Stimulated activated CD4-positive, alpha-beta T cell treated with anti-CD3 and anti-CD28 coated beads, TNF-alpha, amount 100 ng/mL, for 48 hours (primary cell): ENCODE data around the gene PPM1F.

Source experiments
- DNase-seq, 3 donors: peaks; one replicate each; pipeline ENCODE4 v3.0.0-alpha.2; 2020; ENCODE audit warnings: low read depth in 3 of 3

Gene PPM1F, protein sequence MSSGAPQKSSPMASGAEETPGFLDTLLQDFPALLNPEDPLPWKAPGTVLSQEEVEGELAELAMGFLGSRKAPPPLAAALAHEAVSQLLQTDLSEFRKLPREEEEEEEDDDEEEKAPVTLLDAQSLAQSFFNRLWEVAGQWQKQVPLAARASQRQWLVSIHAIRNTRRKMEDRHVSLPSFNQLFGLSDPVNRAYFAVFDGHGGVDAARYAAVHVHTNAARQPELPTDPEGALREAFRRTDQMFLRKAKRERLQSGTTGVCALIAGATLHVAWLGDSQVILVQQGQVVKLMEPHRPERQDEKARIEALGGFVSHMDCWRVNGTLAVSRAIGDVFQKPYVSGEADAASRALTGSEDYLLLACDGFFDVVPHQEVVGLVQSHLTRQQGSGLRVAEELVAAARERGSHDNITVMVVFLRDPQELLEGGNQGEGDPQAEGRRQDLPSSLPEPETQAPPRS

DNA sequence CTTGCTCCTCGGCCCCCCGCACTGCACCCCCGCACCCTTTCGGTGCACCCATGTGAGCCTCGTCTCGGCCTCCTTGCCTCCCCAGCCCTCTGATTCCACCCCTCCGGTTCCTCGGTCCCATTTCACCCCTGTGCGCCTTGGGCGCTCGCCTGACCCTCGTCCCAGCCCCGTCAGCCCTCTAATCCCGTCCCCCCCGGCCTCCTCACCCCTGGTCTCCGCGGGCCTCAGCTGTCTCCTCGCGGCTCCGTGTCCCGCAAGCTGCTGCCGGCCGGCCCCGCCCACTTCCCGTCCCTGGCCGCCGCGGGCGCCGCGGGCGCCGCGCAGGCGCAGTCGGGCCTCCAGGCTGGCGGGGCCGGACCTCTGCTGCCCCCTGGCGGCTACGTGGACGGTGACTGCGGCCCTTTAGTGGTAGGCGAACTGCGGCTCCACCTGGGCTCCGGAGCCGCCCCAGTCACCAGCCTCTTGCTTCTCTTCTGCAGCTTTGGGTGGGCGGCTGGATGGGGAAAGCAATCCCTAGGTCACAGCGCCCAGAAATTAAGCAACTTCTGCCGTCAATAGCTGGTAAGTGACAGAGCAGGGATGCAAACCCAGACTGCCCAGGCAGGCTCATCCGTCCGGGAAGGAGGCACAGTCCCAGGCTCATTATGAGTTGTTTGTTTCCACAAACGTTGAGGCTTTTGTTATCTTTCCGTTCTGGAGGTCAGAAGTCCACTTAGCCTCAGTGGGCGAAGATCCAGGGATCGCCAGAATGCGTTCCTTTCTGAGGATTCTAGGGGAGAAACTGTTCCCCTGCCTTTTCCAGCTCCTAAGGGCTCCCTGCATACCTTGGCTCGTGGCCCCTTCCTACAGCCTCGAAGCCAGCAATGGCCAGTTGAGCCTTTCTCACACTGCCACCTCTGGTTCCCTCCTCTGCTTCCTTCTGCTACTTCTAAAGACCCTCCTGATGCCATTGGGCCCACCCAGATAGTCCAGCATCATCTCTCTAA lies at the start of gene PPM1F:
Gene PPM1F (minus strand): TSS at position 263 of the 986 bp plus-strand sequence. CDS start 6,800 bp downstream, outside the sequence.
- peak; percentile 76 to 85 (median 77) for DNase-seq

DNA sequence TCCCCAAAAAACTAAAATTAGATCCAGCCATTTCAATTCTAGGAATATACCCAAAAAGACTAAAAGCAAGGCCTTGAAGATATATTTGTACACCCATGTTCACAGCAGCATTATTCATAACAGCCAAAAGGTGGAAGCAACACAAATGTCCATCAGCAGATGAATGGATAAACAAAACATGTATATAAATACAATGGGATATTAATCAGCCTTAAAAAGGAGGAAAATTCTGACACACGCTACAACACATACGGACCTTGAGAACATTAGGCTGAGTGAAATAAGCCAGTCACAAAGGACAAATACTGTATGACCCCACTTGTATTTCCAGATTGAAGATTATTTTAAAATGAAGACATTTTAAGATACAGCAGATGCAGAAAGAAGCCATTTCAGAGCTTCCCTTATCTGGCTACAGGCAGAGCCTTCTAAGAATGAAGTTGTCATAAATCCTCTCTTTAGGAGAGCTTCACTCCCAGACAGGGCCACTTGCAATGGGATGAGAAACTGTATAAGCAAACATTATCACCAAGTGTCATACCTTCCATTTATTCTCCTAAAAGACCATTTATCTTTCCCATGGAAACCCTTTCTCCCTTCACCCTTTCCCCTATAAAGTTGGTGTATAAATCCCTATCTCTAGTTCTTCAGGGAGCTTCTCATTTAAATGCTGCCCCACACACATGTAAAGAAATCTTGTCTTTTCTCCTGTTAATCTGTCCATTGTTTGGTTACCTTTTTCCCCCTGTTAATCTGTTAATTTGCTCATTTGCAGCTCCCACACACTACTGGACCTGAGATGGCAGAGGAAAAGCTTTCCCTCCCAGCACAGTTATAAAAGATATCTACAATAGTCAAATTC lies 49.2 kb upstream of the PPM1F start:
- DNase-seq = no peak

DNA sequence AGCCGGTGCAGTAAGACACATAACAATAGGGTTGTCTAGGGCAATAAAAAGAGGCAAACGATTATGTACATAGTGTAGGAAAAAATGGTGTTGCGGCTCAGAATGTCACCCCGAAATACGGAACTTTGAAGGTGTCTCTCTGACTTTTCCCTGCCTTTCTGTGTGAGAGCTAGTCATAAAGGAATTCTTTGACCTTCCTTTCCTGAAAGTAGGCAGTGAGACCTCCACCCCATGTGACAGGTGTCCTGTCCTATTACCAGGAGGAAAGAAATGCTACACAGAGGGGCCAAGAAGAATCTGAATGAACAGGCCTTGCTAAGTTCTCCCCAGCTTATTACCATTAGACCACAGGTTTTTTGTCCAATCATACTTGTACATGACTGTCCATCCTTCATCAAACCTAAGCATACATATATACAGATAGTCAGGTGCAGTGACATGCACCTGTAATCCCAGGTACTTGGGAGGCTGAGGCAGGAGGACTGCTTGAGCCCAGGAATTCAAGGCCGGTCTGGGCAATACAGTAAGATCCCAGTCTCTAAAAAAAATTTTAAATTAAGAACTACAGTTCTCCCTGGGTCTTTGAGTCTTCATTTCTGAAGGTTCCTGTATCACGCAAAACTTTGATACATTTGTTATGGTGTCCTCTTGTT lies 46.1 kb upstream of the PPM1F start:
- no peak for DNase-seq

DNA sequence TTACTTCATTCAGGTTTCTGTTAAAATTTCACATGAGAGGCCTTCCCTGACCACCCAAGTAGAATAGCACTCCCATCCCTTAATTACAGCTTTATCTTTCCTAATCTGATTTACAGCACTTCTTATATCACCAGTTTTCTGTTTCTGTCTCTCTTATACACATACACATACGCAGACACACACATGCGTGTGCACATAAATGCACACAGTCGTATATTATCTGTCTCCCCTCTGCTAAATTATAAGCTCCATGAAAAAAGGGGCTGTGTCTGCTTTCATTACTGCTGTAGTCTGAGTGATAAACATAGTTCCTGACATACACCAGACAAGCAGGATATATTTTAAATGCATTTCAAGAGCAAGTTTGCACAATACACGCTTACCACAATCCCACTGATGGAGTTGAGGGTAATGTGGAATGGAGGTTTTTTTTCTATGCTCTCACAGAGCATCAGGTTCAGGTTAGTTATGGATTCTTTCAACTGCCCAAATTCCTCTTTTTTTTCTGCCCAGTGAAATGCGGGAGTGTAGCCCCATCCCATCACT lies 43.6 kb upstream of the PPM1F start:
- DNase-seq = no peak

DNA sequence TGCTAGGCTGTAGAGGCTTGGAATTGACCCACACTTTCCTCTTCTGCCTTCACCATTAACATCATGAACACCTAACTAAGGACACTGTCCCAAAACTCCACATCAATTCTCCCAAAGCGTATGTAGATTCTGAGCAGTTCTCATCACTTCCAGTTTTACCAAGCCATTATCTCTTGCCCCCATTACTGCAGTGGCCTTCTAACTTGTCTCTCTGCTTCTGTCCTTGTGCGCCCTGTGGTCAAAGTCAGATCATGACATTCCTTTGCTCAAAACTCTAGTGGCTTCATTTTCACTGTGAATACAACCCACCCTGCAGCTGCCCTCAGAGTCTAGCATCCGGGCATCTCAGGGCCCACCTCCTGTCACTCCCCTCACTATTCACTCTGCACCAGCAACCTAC lies 43.0 kb upstream of the PPM1F start:
- DNase-seq = no peak

DNA sequence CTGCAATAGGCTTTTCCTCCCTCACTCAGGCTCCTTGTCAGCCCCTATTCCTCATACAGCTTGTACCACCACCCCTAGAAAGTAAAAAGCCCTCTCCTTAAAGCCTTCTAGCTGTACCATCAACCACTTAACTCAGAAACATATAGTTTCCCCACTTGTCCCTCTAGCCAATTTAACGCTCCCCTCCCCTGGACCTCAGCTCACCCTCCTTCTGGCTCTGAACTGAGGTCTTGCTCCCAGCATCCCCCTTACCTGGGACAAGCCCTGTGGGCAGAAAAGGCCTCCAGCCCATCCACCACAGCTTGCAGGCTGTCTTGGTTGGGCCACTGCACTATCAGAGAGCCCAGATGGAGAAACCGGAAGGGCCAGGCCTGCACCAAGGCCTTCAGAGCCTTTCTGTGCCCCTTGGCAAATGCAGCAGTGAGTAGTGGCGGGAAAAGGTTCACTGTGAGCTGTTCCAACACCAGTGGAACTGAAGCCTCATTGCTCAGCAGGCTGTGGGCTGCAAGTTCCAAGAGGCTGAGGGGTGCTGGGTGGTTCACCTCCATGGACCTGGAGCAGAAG lies 42.3 kb upstream of the PPM1F start:
- DNase-seq = no peak

DNA sequence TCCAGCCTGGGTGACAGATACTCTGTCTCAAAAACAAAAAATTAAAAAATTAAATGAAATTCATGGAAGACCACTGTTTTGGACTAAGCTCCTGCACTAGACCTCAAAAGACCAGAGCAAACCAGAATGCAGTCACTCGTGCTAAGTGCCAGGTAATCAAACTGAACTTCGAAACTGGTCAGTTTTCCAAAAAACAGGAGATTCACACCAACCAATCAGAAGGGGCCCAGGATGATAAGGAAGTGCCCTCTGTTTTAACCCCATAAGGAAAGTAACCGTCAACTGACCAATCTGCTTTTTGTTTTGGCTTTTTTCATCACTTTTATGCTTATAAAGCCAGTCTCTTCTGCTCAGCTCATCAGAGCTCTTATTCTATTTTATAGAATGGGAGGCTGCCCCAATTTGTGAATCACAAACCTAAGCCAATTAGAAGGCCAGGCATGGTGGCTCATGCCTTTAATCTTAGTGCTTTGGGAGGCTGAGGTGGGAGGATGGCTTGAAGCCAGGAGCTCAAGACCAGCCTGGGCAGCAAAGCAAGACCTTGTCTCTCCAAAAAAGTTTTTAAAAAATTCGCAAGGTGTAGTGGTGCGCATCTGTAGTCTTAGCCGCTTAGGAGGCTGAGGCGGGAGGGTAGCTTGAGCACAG lies 40.1 kb upstream of the PPM1F start:
- DNase-seq = no peak

DNA sequence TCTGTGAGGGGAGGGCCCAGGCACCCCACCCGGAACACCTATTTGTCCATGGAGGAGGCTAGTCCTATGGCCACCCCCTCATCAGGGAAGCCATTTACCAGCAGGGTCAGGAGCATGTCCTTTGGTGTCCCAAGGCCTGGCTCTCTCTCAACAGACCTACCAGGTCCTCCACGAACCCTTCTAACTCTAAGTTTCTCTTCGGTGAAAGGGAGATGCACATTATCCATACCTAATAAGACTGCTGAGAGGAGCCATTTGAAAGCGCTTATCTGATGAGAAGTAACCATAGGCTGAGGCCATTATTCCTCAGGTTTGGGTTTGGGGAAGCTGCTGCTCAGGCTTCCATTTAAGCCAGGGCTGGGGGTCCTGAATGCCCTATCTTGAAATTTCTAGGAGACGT lies 39.1 kb upstream of the PPM1F start:
- no peak for DNase-seq

DNA sequence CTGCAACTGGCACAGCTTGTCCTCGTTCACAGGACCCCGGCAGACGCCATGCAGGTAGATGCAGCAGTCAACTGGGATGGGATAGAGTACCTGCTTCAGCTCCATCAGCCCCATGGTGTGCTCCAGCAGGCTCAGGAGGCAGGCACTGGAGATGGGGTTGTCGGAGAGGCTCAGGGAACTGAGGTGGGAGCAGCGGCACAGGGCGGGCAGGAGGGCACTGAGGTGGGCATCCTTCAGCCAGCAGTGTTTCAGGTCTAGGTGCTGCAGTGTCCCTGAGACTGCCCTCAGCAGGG lies 38.6 kb upstream of the PPM1F start:
- no peak for DNase-seq

DNA sequence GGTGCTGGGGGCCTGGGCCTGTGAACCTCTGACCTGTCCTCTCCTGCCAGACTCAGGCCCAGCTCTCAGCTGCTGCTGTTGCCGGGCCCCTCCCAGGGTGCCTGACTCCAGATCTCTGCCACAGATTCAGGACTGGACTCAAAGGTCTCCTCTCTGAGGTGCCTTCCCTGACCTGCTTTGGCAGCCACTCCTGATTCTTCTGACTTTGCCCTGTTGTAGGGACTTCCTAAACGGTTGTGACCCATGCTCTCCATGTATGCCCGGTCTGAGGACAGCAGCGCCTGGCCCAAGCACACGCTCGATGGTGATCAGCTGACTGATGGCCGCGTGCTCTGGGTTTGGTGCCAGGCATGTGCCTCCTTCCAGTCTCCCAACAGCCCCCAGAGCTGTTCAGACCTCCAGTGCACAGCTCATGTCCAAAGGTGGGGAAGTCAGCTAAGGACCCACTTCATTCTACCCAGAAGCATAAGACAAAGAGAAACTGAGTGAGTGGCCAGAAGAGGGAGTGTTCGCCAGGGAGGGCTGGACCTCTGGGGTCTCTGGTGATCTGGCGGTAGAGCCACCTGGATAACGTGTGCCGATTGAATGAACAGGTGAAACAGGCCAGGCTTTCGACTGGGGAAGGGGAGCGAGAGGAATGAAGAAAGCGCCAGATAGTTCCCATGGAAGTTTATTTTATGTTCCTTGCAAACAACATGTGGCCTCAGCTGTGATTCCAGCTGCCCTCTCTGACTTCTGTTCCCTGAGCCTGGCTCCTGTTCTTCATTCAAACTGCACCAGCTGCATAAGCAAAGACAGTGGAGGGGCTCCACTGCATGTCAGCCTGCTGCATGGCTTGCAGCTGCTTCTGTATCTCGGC lies 38.0 kb upstream of the PPM1F start:
- no peak for DNase-seq

DNA sequence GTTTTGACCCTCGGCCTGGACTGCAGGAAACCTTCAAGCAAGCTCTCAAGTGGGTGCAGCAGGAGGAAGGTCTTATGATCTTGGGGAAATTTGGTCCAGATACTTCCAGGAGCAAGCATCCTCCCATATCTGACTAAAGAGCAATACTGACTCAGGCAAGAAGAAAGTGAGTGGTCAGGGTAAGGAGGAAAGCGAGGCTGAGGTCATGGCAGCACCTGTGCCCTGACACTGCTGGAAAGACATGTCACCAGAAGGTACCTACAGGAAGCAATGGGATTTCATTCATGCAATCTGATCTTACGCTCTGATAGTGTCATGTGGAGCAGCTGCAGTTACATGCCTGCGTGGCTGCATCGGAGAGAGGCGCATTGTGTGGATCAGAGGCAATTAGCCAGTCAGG lies 36.4 kb upstream of the PPM1F start:
- no peak for DNase-seq

DNA sequence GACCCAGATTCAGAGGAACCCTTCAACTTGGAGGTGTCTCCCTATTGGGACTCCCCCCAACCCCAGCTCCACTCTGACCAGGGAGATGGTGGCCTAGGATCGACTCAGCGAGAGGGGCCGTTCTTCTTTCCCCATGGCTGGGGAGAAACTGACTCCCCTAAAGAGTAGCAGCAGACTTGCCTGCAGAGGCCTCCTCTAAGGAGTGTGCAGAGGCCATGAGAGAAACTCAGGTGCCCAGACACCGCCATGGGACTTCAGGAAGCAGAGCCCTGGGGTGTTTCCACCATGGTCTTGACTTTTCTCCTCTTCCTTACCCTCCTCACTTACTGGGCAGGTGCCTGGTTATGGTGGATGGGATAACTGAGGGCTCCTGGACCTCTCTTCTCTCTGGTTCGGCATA lies 32.6 kb upstream of the PPM1F start:
- DNase-seq = no peak

DNA sequence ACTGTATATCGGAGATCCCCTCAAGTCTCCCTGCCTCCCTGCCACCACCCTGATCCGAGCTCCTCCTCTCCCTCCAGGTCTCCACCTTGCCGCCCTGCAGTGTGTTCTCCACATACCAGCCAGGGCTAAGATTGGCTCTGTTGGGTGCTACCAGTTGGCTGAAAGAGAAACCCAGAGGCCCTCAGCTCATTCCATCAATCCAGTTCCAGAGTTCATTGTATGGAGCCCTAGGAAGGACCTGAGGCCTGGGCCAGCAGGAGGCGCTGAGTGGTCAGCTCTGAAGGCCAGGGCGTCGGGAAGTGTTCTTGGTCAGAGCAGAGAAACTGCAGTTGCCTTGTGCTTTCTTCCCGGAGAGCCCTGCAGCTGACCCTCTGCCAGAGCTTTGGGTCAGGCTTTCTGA lies 32.1 kb upstream of the PPM1F start:
- DNase-seq = no peak

DNA sequence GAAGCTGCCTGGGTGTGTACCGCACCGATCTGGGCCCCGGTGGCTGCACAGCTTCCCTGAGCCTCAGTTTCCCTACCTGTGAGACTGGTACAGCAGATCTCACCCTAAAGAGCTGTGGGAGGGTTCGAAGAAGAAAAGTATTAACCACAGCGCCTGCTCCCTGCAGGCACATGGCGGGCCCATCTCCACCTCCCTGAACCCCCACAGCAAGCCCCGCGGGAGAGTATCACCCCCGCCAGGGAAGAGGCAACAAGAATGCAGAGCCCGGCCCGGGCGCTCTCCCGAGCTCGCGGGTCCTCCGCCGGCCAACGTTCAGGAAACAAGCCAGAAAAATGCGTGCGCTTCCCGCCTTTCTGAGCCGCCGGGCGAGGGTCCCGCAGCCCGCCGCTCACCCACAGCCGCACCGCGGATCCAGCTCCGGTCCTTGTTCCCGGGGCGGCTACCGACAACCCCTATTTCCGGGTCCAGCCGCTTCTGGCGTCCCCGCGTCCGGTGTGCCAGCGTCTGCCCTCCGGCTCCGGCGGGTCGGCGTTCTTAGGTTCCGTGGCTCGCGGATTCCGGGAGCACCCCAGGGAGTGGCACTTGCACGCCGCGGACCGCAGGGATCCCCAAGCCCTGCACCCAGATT lies 29.8 kb upstream of the PPM1F start, which contains the start of gene TOP3B:
Gene TOP3B (minus strand): TSS at position 450 of the 628 bp plus-strand sequence. CDS start 7,078 bp downstream, outside the sequence.
- peak; percentile 74 to 81 (median 78) for DNase-seq

DNA sequence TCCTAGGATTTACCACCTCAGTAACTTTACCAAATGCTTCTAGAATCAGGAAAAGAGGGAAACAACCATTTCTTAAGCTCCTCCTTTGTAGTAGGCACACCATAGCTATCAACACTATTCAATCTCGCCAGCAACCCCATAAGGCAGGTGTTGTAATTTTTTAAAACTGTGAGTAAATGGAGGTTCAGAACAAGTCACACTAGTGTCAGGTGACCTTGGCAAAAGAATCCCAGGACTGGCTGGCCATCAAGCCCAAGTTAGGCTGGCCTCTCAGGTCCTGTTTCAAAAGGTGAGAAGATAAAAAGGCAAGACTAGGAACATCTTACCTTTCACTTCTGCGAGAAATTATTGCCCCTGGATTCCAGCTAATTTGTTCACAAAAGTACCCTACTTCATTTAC lies 29.2 kb upstream of the PPM1F start:
- no peak for DNase-seq

DNA sequence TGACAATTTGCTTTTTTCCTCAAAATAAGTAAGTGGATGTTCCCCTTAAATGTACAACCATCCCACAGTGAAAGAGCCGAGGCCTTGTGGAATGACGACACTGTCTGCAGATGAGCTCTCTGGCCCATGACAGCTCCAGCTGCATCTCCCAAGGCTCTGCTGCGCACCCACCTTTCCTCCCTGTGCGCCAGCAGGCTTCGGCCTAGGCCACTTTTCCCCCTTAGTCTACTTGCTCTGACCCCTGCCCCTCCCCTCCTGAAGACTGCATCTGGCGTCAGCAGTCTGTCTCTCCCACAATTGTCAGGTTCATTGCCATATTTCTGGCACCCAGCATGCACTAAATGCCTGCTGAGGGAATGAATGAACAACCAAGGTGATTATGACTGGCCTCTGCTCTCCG lies 27.9 kb upstream of the PPM1F start:
- no peak for DNase-seq

DNA sequence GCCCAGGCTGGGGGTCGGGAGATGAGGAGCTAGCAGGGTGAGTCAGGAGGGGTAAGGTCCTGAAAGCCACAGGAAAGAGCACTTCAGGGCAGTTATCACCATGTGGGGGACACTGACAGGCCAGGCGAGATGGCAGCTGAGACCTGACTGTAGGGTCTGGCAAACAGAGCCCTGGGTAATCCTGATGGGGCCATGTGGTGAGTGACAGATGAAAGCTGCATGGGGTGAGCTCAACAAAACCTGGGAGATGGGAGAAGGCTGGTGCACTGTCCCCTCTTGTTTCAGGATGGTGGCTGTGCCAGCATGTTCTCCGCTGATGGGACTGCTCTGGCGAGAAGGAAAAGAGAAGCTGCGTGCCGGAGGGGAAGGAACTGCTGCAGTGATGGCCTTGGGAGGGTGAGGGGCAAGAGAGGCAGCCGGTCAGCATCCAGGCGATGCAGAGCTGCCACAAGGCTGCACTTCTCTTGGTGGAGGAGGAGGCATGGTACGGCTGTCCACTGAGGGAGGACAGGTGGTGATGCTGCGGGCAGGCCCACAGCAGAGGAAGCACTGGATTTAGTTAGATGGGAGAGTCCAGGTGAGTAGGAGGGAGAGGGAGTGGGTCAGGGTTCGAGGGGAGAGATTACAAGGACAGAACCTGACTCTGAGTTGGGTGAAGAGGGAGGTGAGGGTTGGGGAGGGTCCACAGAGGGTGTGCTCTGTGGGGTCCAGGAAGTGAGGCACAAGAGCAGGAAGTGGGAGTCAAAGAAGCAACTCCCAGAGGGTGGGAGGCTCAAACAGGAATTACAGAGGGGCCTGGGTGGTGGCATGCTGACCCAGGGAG lies 26.1 kb upstream of the PPM1F start:
- DNase-seq = no peak

DNA sequence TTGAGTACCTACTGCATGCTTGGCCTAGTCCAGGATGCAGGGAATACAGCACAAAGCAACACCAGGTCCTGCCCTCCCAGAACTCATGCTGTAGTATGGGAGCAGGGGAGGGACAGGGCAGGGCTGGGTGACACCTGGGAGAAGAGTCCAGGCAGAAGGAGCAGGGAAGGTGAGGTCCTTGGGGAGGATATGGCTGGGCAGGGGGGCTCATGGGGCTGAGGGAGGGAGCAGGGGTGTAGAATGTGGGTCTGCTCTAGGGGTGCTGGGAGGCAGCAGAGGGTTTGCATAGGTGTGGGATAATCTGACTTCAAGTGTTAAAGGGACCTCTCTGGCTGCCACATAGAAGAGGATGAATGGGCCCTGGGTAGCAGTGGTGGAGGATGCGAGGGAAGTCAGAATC lies 25.2 kb upstream of the PPM1F start:
- DNase-seq = no peak
